Measurements from ENCODE around the gene FOLR2. TPM values are rescaled to one million over a fixed set of nuclear protein-coding genes. Genes with fewer than 3 reads are reported as not detected.

The FOLR2 gene
- total RNA-seq, 1 experiment from 2014 or later = not detected

- Histone ChIP-seq H3K4me3 (ENCODE audit: low read depth in 2 of 2, low read length in 2 of 2) (no peak overlapping the region), H3K4me1 (ENCODE audit: control insufficient read depth, insufficient read depth, low read length) (no peaks in the 10 kb centered on the region), H3K36me3 (ENCODE audit: control insufficient read depth, insufficient read depth, low read length) (no peaks in the 10 kb centered on the region), H3K27me3 (ENCODE audit: control insufficient read depth, insufficient read depth, low read length) (peaks cover 4% of the 10 kb centered on the region; the same call in 1 of the 2 replicates), H3K27ac (ENCODE audit: low read length) (no peak overlapping the region), H3K9me3 (ENCODE audit: control insufficient read depth, insufficient read depth, low read depth, low read length) (no peaks in the 10 kb centered on the region)
- no peak for TF ChIP-seq CTCF (IDR thresholded peaks at IDR 0.05)
- no peak for TF ChIP-seq SIN3A (IDR thresholded peaks at IDR 0.05; ENCODE audit: borderline replicate concordance, insufficient read depth, low read depth, low read length)
- no peak for TF ChIP-seq POLR2AphosphoS5 (IDR thresholded peaks at IDR 0.05; ENCODE audit: low read depth, low read length)
- no peak for TF ChIP-seq REST (IDR thresholded peaks at IDR 0.05; ENCODE audit: insufficient read depth in 1 of 2, low read depth in 2 of 2, low read length in 1 of 2)
- TF ChIP-seq TCF7L2 (IDR thresholded peaks at IDR 0.05; ENCODE audit: low read depth, low read length) = no peak
- CTCF ChIA-PET = interaction anchor here (0.5 to 0.6 kb wide), 2 partner anchors 152 to 590 kb away, joined by 3 read pairs; no protein-coding TSS in a partner anchor
- POLR2A ChIA-PET = no interaction called here
- in situ Hi-C loops (cut with HindIII; ENCODE audit: low pct_unique_long_range_greater_than_20kb, low sequenced_read_pairs) = no loop called here
- intact Hi-C loops (cut with micrococcal nuclease; ENCODE audit: unreplicated experiment) = no loop called here
- DNase-seq (ENCODE audit: low read depth, low spot score) = no peak
- BruUV-seq (replicated peaks) = no TSS peak
- no peak for ATAC-seq
These were observed 8.3 kb upstream of the FOLR2 start for GRCh38 chr11:72208281-72208680.

GRCh38 chr11:72209101-72209500, 7.5 kb upstream of the FOLR2 start:
- no peaks in the 10 kb centered on the region for H3K36me3 ChIP-seq (ENCODE audit: control insufficient read depth, insufficient read depth, low read length)
- TF ChIP-seq REST (IDR thresholded peaks at IDR 0.05; ENCODE audit: insufficient read depth in 1 of 2, low read depth in 2 of 2, low read length in 1 of 2) (no peak), SIN3A (IDR thresholded peaks at IDR 0.05; ENCODE audit: borderline replicate concordance, insufficient read depth, low read depth, low read length) (no peak), CTCF (IDR thresholded peaks at IDR 0.05) (no peak), TCF7L2 (IDR thresholded peaks at IDR 0.05; ENCODE audit: low read depth, low read length) (no peak), POLR2AphosphoS5 (IDR thresholded peaks at IDR 0.05; ENCODE audit: low read depth, low read length) (no peak)
- H3K4me3 ChIP-seq (ENCODE audit: low read depth in 2 of 2, low read length in 2 of 2) = no peak overlapping the region
- H3K9me3 ChIP-seq (ENCODE audit: control insufficient read depth, insufficient read depth, low read depth, low read length) = no peaks in the 10 kb centered on the region
- CTCF ChIA-PET = no interaction called here
- in situ Hi-C loops (cut with HindIII; ENCODE audit: low pct_unique_long_range_greater_than_20kb, low sequenced_read_pairs) (no loop called here), intact Hi-C loops (cut with micrococcal nuclease; ENCODE audit: unreplicated experiment) (no loop called here)
- ATAC-seq (no peak), DNase-seq (ENCODE audit: low read depth, low spot score) (no peak)
- no TSS peak for BruUV-seq (replicated peaks)
- POLR2A ChIA-PET = no interaction called here
- H3K27me3 ChIP-seq (ENCODE audit: control insufficient read depth, insufficient read depth, low read length) = peaks cover 4% of the 10 kb centered on the region; the same call in 1 of the 2 replicates
- no peaks in the 10 kb centered on the region for H3K4me1 ChIP-seq (ENCODE audit: control insufficient read depth, insufficient read depth, low read length)
- no peak overlapping the region for H3K27ac ChIP-seq (ENCODE audit: low read length)

All from Panc1 (cell line).